Pancreas (tissue), 10 donors: ENCODE data around the gene MFSD6. TPM values are rescaled to one million over a fixed set of nuclear protein-coding genes. Genes with fewer than 3 reads are reported as not detected.

Source experiments
- ATAC-seq, 4 donors: fragments of 200-7000 bp; cut with Tn5 transposase; one replicate each; pipeline versions ENCODE4 v1.8.0 to v1.9.1; 2020; ENCODE audit warnings: mild to moderate bottlenecking in 4 of 4, moderate library complexity in 4 of 4
- DNase-seq, 6 donors: peaks; one replicate each; pipeline ENCODE4 v3.0.0-alpha.2; 2020
- FAIRE-seq: peaks from 2 replicates; lab custom pipeline; 2012; peaks lifted over from hg19 to GRCh38; lab: Jason Lieb, UNC
- H3K27ac ChIP-seq, 4 donors: fragments of 200-600 bp; sonication (generic); 1 replicate in 3 of 4; 2 replicates in 1 of 4; pipeline versions ENCODE4 v1.5.0 to v1.8.0; 2020
- H3K27me3 ChIP-seq, 4 donors: fragments of 200-600 bp; one replicate each; pipeline ENCODE4 v1.8.0; 2021
- H3K36me3 ChIP-seq, 3 donors: fragments of 200-600 bp; sonication (generic) in 1 of 3; one replicate each; pipeline versions ENCODE4 v1.5.0 to v1.8.0; 2020 to 2021
- H3K4me1 ChIP-seq, 3 donors: fragments of 200-600 bp; one replicate each; pipeline ENCODE4 v1.8.0; 2021
- H3K4me3 ChIP-seq, 4 donors: fragments of 200-600 bp; sonication (generic) in 2 of 4; one replicate each; pipeline versions ENCODE4 v1.5.0 to v1.8.0; 2020 to 2021
- H3K9me3 ChIP-seq, 4 donors: fragments of 200-600 bp; one replicate each; pipeline ENCODE4 v1.8.0; 2021
- CTCF ChIP-seq, 4 donors: fragments of 200-600 bp; sonication (generic) in 3 of 4; IDR thresholded peaks; one replicate each; pipeline versions ENCODE4 v1.5.0 to v1.8.0; 2021; ENCODE audit warnings: antibody characterized with exemption in 4 of 4
- WGBS, 2 donors: extraction: QIAGEN DNeasy Blood & Tissue Kit; methylation state at CpG; one replicate each; pipeline ENCODE4 v1.1.7; 2013; 5-methylcytosine and 5-hydroxymethylcytosine counted together
- intact Hi-C, 3 donors: fragments of 100-400 bp; cut with DNase I; formaldehyde crosslinking; loops; one replicate each; pipeline versions ENCODE4 v1.11.1 to v1.14.2; 2022
- polyA plus RNA-seq, 2 donors: library from polyadenylated mRNA; stranded (reverse); fragments of 200-250 nt; gene quantifications; one replicate each; pipeline ENCODE4 v1.2.3, GENCODE V29; 2013
- total RNA-seq, 6 donors: library from RNA; stranded (reverse); fragmentation: NEBNext Ultra II Directional in 4 of 6; extraction: Animal tissue kit (Norgen Biotek cat#: 25700) in 4 of 6; gene quantifications; one replicate each; pipeline versions ENCODE4 v1.2.1 to v1.2.4, GENCODE V29; 2021 to 2023
- donor health status: healthy with polysubstance abuse.
- donor health status: DM: no; HTN: no; CAD: no; lungs with moderate emphysema.
- donor health status: DM: no; HTN: no; CAD: no.
- donor health status: control.
- donor health status: control.
- donor health status: Bipolar disorder and iron deficiency.
- donor health status: DM: yes; HTN: yes; CAD: no.
- donor health status: DM: no; HTN: no; CAD: no.
- donor health status: DM: no; HTN: no; CAD: no.
- donor health status: DM: yes; HTN: yes; CAD: no.

Gene MFSD6
- total and polyA plus RNA-seq, 8 donors = 5.3 to 22.9 (median 15.4) TPM

- ATAC-seq (no peak), DNase-seq (no peak), FAIRE-seq (no peak)
- no peak for TF ChIP-seq CTCF (IDR thresholded peaks at IDR 0.05)
- intact Hi-C loops = no loop called here
- Histone ChIP-seq H3K27ac (peak overlapping the region in 2 of 4 donors; percentile 60 to 68), H3K4me3 (no peak overlapping the region), H3K9me3 (no peaks in the 10 kb centered on the region), H3K4me1 (peaks cover 0 to 12% (median 9%) of the 10 kb centered on the region in 3 donors), H3K27me3 (no peaks in the 10 kb centered on the region), H3K36me3 (no peaks in the 10 kb centered on the region)
- WGBS, 2 donors = 79 to 83% methylated on average over 3 of the region's 3 CpGs
Observed at GRCh38 chr2:190478572-190479195, 70.5 kb downstream of the MFSD6 start.

GRCh38 chr2:190481339-190481738 lies 73.2 kb downstream of the MFSD6 start:
- FAIRE-seq = no peak
- ATAC-seq = no peak
- intact Hi-C loops = no loop called here
- H3K27ac ChIP-seq = no peak overlapping the region
- no peak overlapping the region for H3K4me3 ChIP-seq
- no peaks in the 10 kb centered on the region for H3K36me3 ChIP-seq
- H3K27me3 ChIP-seq = no peaks in the 10 kb centered on the region
- no peak for TF ChIP-seq CTCF (IDR thresholded peaks at IDR 0.05)
- DNase-seq = no peak
- no peaks in the 10 kb centered on the region for H3K9me3 ChIP-seq
- 65 to 97% methylated on average over 2 of the region's 2 CpGs for WGBS, 2 donors
- H3K4me1 ChIP-seq = peaks cover 0 to 18% (median 9%) of the 10 kb centered on the region in 3 donors

GRCh38 chr2:190482451-190482850 lies 74.3 kb downstream of the MFSD6 start:
- intact Hi-C loops = no loop called here
- ATAC-seq (no peak), FAIRE-seq (no peak), DNase-seq (no peak)
- Histone ChIP-seq H3K4me3 (no peak overlapping the region), H3K4me1 (peaks cover 0 to 13% (median 4%) of the 10 kb centered on the region in 3 donors), H3K27me3 (no peaks in the 10 kb centered on the region), H3K9me3 (no peaks in the 10 kb centered on the region), H3K36me3 (no peaks in the 10 kb centered on the region), H3K27ac (no peak overlapping the region)
- TF ChIP-seq CTCF (IDR thresholded peaks at IDR 0.05) = no peak

- Histone ChIP-seq H3K4me1 (peaks cover 0 to 6% (median 0%) of the 10 kb centered on the region in 3 donors), H3K36me3 (peaks cover 0 to 12% (median 5%) of the 10 kb centered on the region in 3 donors), H3K27ac (no peak overlapping the region), H3K4me3 (no peak overlapping the region), H3K9me3 (no peaks in the 10 kb centered on the region), H3K27me3 (no peaks in the 10 kb centered on the region)
- no peak for DNase-seq
- no peak for FAIRE-seq
- WGBS, 2 donors = 71 to 72% methylated on average over 3 of the region's 3 CpGs
- no peak for ATAC-seq
- TF ChIP-seq CTCF (IDR thresholded peaks at IDR 0.05) = no peak
- intact Hi-C loops = no loop called here
Observed at GRCh38 chr2:190486037-190486623, 78.0 kb downstream of the MFSD6 start.
